HepG2 (cell line): ENCODE data around the gene VAC14. TPM values are rescaled to one million over a fixed set of nuclear protein-coding genes. Genes with fewer than 3 reads are reported as not detected.

Source experiments
- ATAC-seq: fragments of 200-7000 bp; cut with Tn5 transposase; 3 replicates; pipeline ENCODE4 v1.9.1; 2020; ENCODE audit warnings: mild to moderate bottlenecking, moderate library complexity
- BruUV-seq: library from RNA; stranded (reverse); fragments of 400-500 nt; replicated peaks from 2 replicates; lab custom pipeline; 2021; lab: Mats Ljungman, UMichigan
- CTCF ChIA-PET: fragments of 300-600 bp; formaldehyde crosslinking; extraction: SDS; loops from one replicate; lab custom pipeline; 2021; ENCODE audit warnings: low total read pairs, inconsistent platforms, low intra/inter-chr PET ratio; lab: Yijun Ruan, JAX
- POLR2A ChIA-PET: fragments of 350-600 bp; sonication (Branson Sonifier 250); formaldehyde crosslinking; loops from one replicate; lab custom pipeline; 2020; ENCODE audit warnings: antibody characterized with exemption, inconsistent platforms; lab: Yijun Ruan, JAX
- DNase-seq: peaks from one replicate; pipeline ENCODE4 v3.0.0-alpha.2; 2015; ENCODE audit warnings: low spot score
- FAIRE-seq: peaks from 3 replicates; lab custom pipeline; 2011; peaks lifted over from hg19 to GRCh38; lab: Jason Lieb, UNC
- H2AFZ ChIP-seq: one replicate; pipeline ENCODE4 v1.6.1; 2011; ENCODE audit warnings: low read length, inconsistent platforms
- H3K27ac ChIP-seq: fragments of 300-600 bp; 3 replicates; pipeline ENCODE4 v1.8.0; 2011; ENCODE audit warnings: mixed run types, mild to moderate bottlenecking, mixed read lengths, low read length, inconsistent platforms; ENCODE audit not compliant: insufficient read depth; ENCODE audit errors: extremely low read length
- H3K27me3 ChIP-seq, 2 experiments: fragments of 200-600 bp in 1 of 2; 2 replicates in 1 of 2; 3 replicates in 1 of 2; pipeline versions ENCODE4 v1.6.0 to v1.8.0; 2011; ENCODE audit warnings: low read length in 2 of 2, mild to moderate bottlenecking in 2 of 2, moderate library complexity in 2 of 2, inconsistent platforms in 1 of 2; ENCODE audit not compliant: insufficient read depth in 2 of 2, control insufficient read depth in 1 of 2
- H3K36me3 ChIP-seq, 2 experiments: fragments of 200-600 bp in 1 of 2; replicated peaks in 1 of 2; 2 replicates in 1 of 2; 3 replicates in 1 of 2; pipeline versions ENCODE4 v1.5.1 to v1.8.0; 2011; ENCODE audit warnings: low read length in 2 of 2, inconsistent platforms in 1 of 2; ENCODE audit not compliant: insufficient read depth in 2 of 2, control insufficient read depth in 1 of 2
- H3K4me1 ChIP-seq: 2 replicates; pipeline ENCODE4 v1.5.1; 2012; ENCODE audit warnings: low read length, inconsistent platforms; ENCODE audit not compliant: insufficient read depth
- H3K4me2 ChIP-seq: 2 replicates; pipeline ENCODE4 v1.6.0; 2011; ENCODE audit warnings: low read depth, low read length, inconsistent platforms
- H3K4me3 ChIP-seq, 3 experiments: fragments of 200-600 bp in 1 of 3; sonication (generic), shearing (Covaris generic) in 1 of 3; replicated peaks in 1 of 3; 2 replicates each; pipeline ENCODE4 v1.5.1; 2011 to 2016; ENCODE audit warnings: low read length in 3 of 3, inconsistent platforms in 2 of 3, low read depth in 2 of 3, mild to moderate bottlenecking in 2 of 3, control low read depth in 1 of 3, mixed read lengths in 1 of 3; ENCODE audit not compliant: insufficient read depth in 1 of 3
- H3K79me2 ChIP-seq: one replicate; pipeline ENCODE4 v1.6.1; 2011; ENCODE audit warnings: low read length, inconsistent platforms; ENCODE audit not compliant: insufficient read depth
- H3K9ac ChIP-seq: 2 replicates; pipeline ENCODE4 v1.6.0; 2011; ENCODE audit warnings: mild to moderate bottlenecking, low read depth, low read length, inconsistent platforms; ENCODE audit not compliant: insufficient read depth
- H3K9me3 ChIP-seq: 2 replicates; pipeline ENCODE4 v1.5.1; 2012; ENCODE audit warnings: mild to moderate bottlenecking, low read length
- H4K20me1 ChIP-seq: 2 replicates; pipeline ENCODE4 v1.6.0; 2011; ENCODE audit warnings: inconsistent platforms, mild to moderate bottlenecking, low read length, moderate library complexity; ENCODE audit not compliant: insufficient read depth
- GMEB1 ChIP-seq: sonication (generic); formaldehyde crosslinking; IDR thresholded peaks from 2 replicates; pipeline ENCODE4 v1.5.1; 2020; ENCODE audit warnings: missing genetic modification reagents, mild to moderate bottlenecking, borderline replicate concordance
- GPBP1L1 ChIP-seq: sonication (generic); formaldehyde crosslinking; IDR thresholded peaks from 2 replicates; pipeline ENCODE4 v1.5.0; 2020; ENCODE audit warnings: mild to moderate bottlenecking, missing genetic modification reagents
- KMT2B ChIP-seq: IDR thresholded peaks from 2 replicates; pipeline ENCODE4 v1.6.1; 2016; ENCODE audit warnings: missing genetic modification reagents, missing compliant biosample characterization
- NFYB ChIP-seq: sonication (generic); formaldehyde crosslinking; IDR thresholded peaks from 2 replicates; pipeline ENCODE4 v1.4.0; 2020; ENCODE audit warnings: missing genetic modification reagents
- NR2F2 ChIP-seq: IDR thresholded peaks from 2 replicates; pipeline ENCODE4 v1.6.1; 2012; ENCODE audit warnings: low read depth, inconsistent platforms, borderline replicate concordance
- PLRG1 ChIP-seq: fragments of 450-650 bp; conservative IDR thresholded peaks from 2 replicates; pipeline ENCODE4 v1.6.1; 2016
- SYNCRIP ChIP-seq: fragments of 200-400 bp; formaldehyde crosslinking; IDR thresholded peaks from 2 replicates; pipeline ENCODE4 v1.6.1; 2018; ENCODE audit warnings: mild to moderate bottlenecking, low read depth, low read length; ENCODE audit not compliant: insufficient read depth
- USF2 ChIP-seq, 2 experiments: sonication (generic) in 1 of 2; formaldehyde crosslinking in 1 of 2; IDR thresholded peaks; 2 replicates each; pipeline versions ENCODE4 v1.5.1 to v1.6.1; 2011 to 2020; ENCODE audit warnings: borderline replicate concordance in 1 of 2, low read depth in 1 of 2, low read length in 1 of 2, mild to moderate bottlenecking in 1 of 2, missing genetic modification reagents in 1 of 2, moderate library complexity in 1 of 2
- ZBTB4 ChIP-seq: sonication (generic); formaldehyde crosslinking; IDR thresholded peaks from 2 replicates; pipeline ENCODE4 v1.4.0; 2020; ENCODE audit warnings: missing genetic modification reagents, mild to moderate bottlenecking, borderline replicate concordance
- ZNF766 ChIP-seq: sonication (generic); formaldehyde crosslinking; IDR thresholded peaks from 2 replicates; pipeline ENCODE4 v1.5.0; 2020; ENCODE audit warnings: missing genetic modification reagents, borderline replicate concordance
- WGBS: methylation state at CpG from one replicate; pipeline ENCODE4 v1.1.6; 2017; ENCODE audit warnings: low lambda C conversion rate; 5-methylcytosine and 5-hydroxymethylcytosine counted together
- in situ Hi-C: cut with HindIII; loops from 2 replicates; pipeline ENCODE4 v1.10.0; 2017; ENCODE audit warnings: low pct_unique_long_range_greater_than_20kb; ENCODE audit not compliant: extremely low pct_ligation_motif_present
- intact Hi-C: fragments of 100-400 bp; cut with micrococcal nuclease; formaldehyde crosslinking; loops from one replicate; pipeline ENCODE4 v1.10.0; 2022; ENCODE audit not compliant: unreplicated experiment
- polyA plus RNA-seq, 8 experiments: library from polyadenylated mRNA; depleted of rRNA in 3 of 8; stranded (reverse) in 7 of 8; unstranded in 1 of 8; fragments of >200 nt; fragmentation: Illumina TruSeq in 4 of 8; extraction: Trizol in 4 of 8; gene quantifications; 2 replicates each; pipeline versions ENCODE4 v1.2.1 to v1.2.3, GENCODE V29; 2011 to 2016; ENCODE audit warnings: low read depth in 4 of 8, missing spikeins in 1 of 8, mixed read lengths in 1 of 8; ENCODE audit not compliant: insufficient read depth in 1 of 8
- total RNA-seq, 5 experiments: library from RNA; depleted of rRNA; stranded (reverse); fragments of >200 nt; fragmentation: Illumina TruSeq; extraction: Trizol; gene quantifications; 2 replicates each; pipeline ENCODE4 v1.2.3, GENCODE V29; 2016; ENCODE audit warnings: low read depth in 1 of 5

The VAC14 gene
- total and polyA plus RNA-seq, 2 of the 13 experiments (the other 11 are each of a cell fraction or from before 2014, with no cell fraction given), result 23.5 to 24.6 TPM

GRCh38 chr16:70715055-70715858, 85.7 kb downstream of the VAC14 start (continued):
- 0 out of 2 replicates have a peak, but pooled peaks have one; percentile 37 for TF ChIP-seq ZBTB4
- no peak for TF ChIP-seq KMT2B (CRISPR knock-in tag)

GRCh38 chr16:70714581-70715054, 86.3 kb downstream of the VAC14 start:
- in situ Hi-C loops (no loop called here), intact Hi-C loops (no loop called here)
- 99% methylated on average over 9 of the region's 10 CpGs for WGBS
- no peak overlapping the region for H2AFZ ChIP-seq
- no TSS peak for BruUV-seq
- ChIA-PET POLR2A (interaction anchor here (1.5 to 5.3 kb wide), 4 partner anchors 10 to 32 kb away, joined by 4 to 52 read pairs (median 25); no protein-coding TSS in a partner anchor), CTCF (no interaction called here)
- no peak overlapping the region for H3K4me2 ChIP-seq
- H3K27ac ChIP-seq, result no peak overlapping the region
- no peaks in the 10 kb centered on the region for H4K20me1 ChIP-seq
- H3K27me3 ChIP-seq, result no peaks in the 10 kb centered on the region
- no peaks in the 10 kb centered on the region for H3K9me3 ChIP-seq
- H3K4me1 ChIP-seq, result peaks cover 70% of the 10 kb centered on the region
- no peak for FAIRE-seq
- no peak overlapping the region for H3K4me3 ChIP-seq
- peaks cover 2 to 6% of the 10 kb centered on the region in 2 experiments; a peak in 3 of 5 replicates for H3K36me3 ChIP-seq
- no peak for ATAC-seq
- no peak for DNase-seq
- H3K9ac ChIP-seq, result no peak overlapping the region; the same call in 1 of the 2 replicates
- H3K79me2 ChIP-seq, result no peaks in the 10 kb centered on the region
- TF ChIP-seq NR2F2 (no peak), GMEB1 (CRISPR knock-in tag) (no peak), PLRG1 (no peak), USF2 (IDR thresholded peaks at IDR 0.05; ENCODE audit: low read depth, low read length) (no peak), USF2 (CRISPR knock-in tag; IDR thresholded peaks at IDR 0.05; ENCODE audit: borderline replicate concordance) (no peak), ZNF766 (CRISPR knock-in tag) (no peak), GPBP1L1 (CRISPR knock-in tag) (no peak), NFYB (no peak), SYNCRIP (no peak)
